HepG2 (cell line): Measurements from ENCODE around the gene ATP7B. TPM values are rescaled to one million over a fixed set of nuclear protein-coding genes. Genes with fewer than 3 reads are reported as not detected.

ENCODE experiments used
- ATF2 ChIP-seq: sonication (generic); formaldehyde crosslinking; IDR thresholded peaks from 2 replicates; pipeline ENCODE4 v1.4.0; 2020; ENCODE audit warnings: missing genetic modification reagents
- ATM ChIP-seq: fragments of 450-650 bp; IDR thresholded peaks from 2 replicates; pipeline ENCODE4 v1.7.1; 2017; ENCODE audit warnings: mild to moderate bottlenecking, borderline replicate concordance
- ATRX ChIP-seq: sonication (generic); formaldehyde crosslinking; IDR thresholded peaks from 2 replicates; pipeline ENCODE4 v1.4.0; 2020; ENCODE audit warnings: missing genetic modification reagents, borderline replicate concordance
- CERS6 ChIP-seq: sonication (generic); formaldehyde crosslinking; IDR thresholded peaks from 2 replicates; pipeline ENCODE4 v1.5.0; 2020; ENCODE audit warnings: missing genetic modification reagents
- GABPA ChIP-seq, 2 experiments: IDR thresholded peaks; 2 replicates each; pipeline ENCODE4 v1.6.1; 2011 to 2016; ENCODE audit warnings: low read depth in 2 of 2, low read length in 1 of 2, missing biosample characterization in 1 of 2, missing genetic modification characterization in 1 of 2
- GTF3A ChIP-seq: sonication (generic); formaldehyde crosslinking; conservative IDR thresholded peaks from 2 replicates; pipeline ENCODE4 v1.4.0; 2020; ENCODE audit warnings: mild to moderate bottlenecking, missing genetic modification reagents
- HDAC2 ChIP-seq: sonication (generic); formaldehyde crosslinking; IDR thresholded peaks from 2 replicates; pipeline ENCODE4 v1.4.0; 2020; ENCODE audit warnings: missing genetic modification reagents
- IRF1 ChIP-seq: sonication (generic); formaldehyde crosslinking; IDR thresholded peaks from 2 replicates; pipeline ENCODE4 v1.4.0; 2020; ENCODE audit warnings: low read depth, mild to moderate bottlenecking, missing genetic modification reagents
- MAFF ChIP-seq: IDR thresholded peaks from 2 replicates; pipeline ENCODE4 v1.6.1; 2011; ENCODE audit warnings: low read depth, low read length, improper control_type of control experiment
- NFE2L2 ChIP-seq: fragments of 150-350 bp; IDR thresholded peaks from 2 replicates; pipeline ENCODE4 v1.6.1; 2014; ENCODE audit warnings: low read length
- PBX2 ChIP-seq: IDR thresholded peaks from 2 replicates; pipeline ENCODE4 v1.6.1; 2016; ENCODE audit warnings: control low read depth
- RELA ChIP-seq: sonication (generic); formaldehyde crosslinking; IDR thresholded peaks from 2 replicates; pipeline ENCODE4 v1.4.0; 2020; ENCODE audit warnings: missing genetic modification reagents
- SIX4 ChIP-seq: sonication (generic); formaldehyde crosslinking; IDR thresholded peaks from 2 replicates; pipeline ENCODE4 v1.4.0; 2020; ENCODE audit warnings: missing genetic modification reagents
- SMARCC2 ChIP-seq: fragments of 450-650 bp; IDR thresholded peaks from 2 replicates; pipeline ENCODE4 v1.6.1; 2017; ENCODE audit warnings: antibody characterized with exemption, mild to moderate bottlenecking
- ZBTB49 ChIP-seq: sonication (generic); formaldehyde crosslinking; IDR thresholded peaks from 2 replicates; pipeline ENCODE4 v1.4.0; 2020; ENCODE audit warnings: missing genetic modification reagents, borderline replicate concordance
- ZFX ChIP-seq: sonication (generic); formaldehyde crosslinking; IDR thresholded peaks from 2 replicates; pipeline ENCODE4 v1.4.0; 2020; ENCODE audit warnings: mild to moderate bottlenecking, low read depth, missing genetic modification reagents, moderate library complexity
- ZNF430 ChIP-seq: sonication (generic); formaldehyde crosslinking; IDR thresholded peaks from 2 replicates; pipeline ENCODE4 v1.9.0; 2021; ENCODE audit warnings: mild to moderate bottlenecking, missing genetic modification reagents
- ZNF574 ChIP-seq: sonication (generic); formaldehyde crosslinking; IDR thresholded peaks from 2 replicates; pipeline ENCODE4 v1.4.0; 2020; ENCODE audit warnings: missing genetic modification reagents
- ZNF670 ChIP-seq: sonication (generic); formaldehyde crosslinking; IDR thresholded peaks from 2 replicates; pipeline ENCODE4 v1.8.0; 2022; ENCODE audit warnings: mild to moderate bottlenecking, missing genetic modification reagents, borderline replicate concordance
- polyA plus RNA-seq, 8 experiments: library from polyadenylated mRNA; depleted of rRNA in 3 of 8; stranded (reverse) in 7 of 8; unstranded in 1 of 8; fragments of >200 nt; fragmentation: Illumina TruSeq in 4 of 8; extraction: Trizol in 4 of 8; gene quantifications; 2 replicates each; pipeline versions ENCODE4 v1.2.1 to v1.2.3, GENCODE V29; 2011 to 2016; ENCODE audit warnings: low read depth in 4 of 8, missing spikeins in 1 of 8, mixed read lengths in 1 of 8; ENCODE audit not compliant: insufficient read depth in 1 of 8
- total RNA-seq, 5 experiments: library from RNA; depleted of rRNA; stranded (reverse); fragments of >200 nt; fragmentation: Illumina TruSeq; extraction: Trizol; gene quantifications; 2 replicates each; pipeline ENCODE4 v1.2.3, GENCODE V29; 2016; ENCODE audit warnings: low read depth in 1 of 5

The ATP7B gene
- total and polyA plus RNA-seq, 2 of the 13 experiments (the other 11 are each of a cell fraction or from before 2014, with no cell fraction given) = 31.8 to 57.4 TPM

- TF ChIP-seq CERS6 (no peak), HDAC2 (peak; percentile 87), IRF1 (CRISPR knock-in tag) (no peak), ZNF430 (CRISPR knock-in tag) (no peak), MAFF (no peak), ZBTB49 (CRISPR knock-in tag) (no peak), ATM (no peak), SIX4 (CRISPR knock-in tag) (peak; percentile 82), GTF3A (CRISPR knock-in tag) (no peak), ATRX (no peak), PBX2 (CRISPR knock-in tag) (no peak), ZFX (CRISPR knock-in tag) (peak; percentile 62; the same call in 1 of the 2 replicates), GABPA (IDR thresholded peaks at IDR 0.05; ENCODE audit: low read depth, low read length) (no peak), GABPA (CRISPR knock-in tag; IDR thresholded peaks at IDR 0.05; ENCODE audit: low read depth) (no peak), ZNF670 (CRISPR knock-in tag) (no peak), NFE2L2 (no peak), ZNF574 (CRISPR knock-in tag) (no peak), SMARCC2 (peak; percentile 77; the same call in 1 of the 2 replicates), RELA (CRISPR knock-in tag) (no peak), ATF2 (CRISPR knock-in tag) (peak; percentile 90)
These were observed 14.4 kb upstream of the ATP7B start (continued) for GRCh38 chr13:52025475-52026245.
